Left ventricle myocardium inferior (tissue), 1 donor: ENCODE results near the gene DYNC1LI1. TPM values are rescaled to one million over a fixed set of nuclear protein-coding genes. Genes with fewer than 3 reads are reported as not detected.
A peak's percentile ranks its signal among the peaks of the same experiment; 100 is the strongest.

Source experiments
- DNase-seq: peaks from one replicate; pipeline ENCODE4 v3.0.0-alpha.2; 2020
- H3K27ac ChIP-seq: fragments of 200-600 bp; replicated peaks from 2 replicates; pipeline ENCODE4 v1.8.0; 2021
- H3K27me3 ChIP-seq: fragments of 200-600 bp; 2 replicates; pipeline ENCODE4 v1.8.0; 2021; ENCODE audit warnings: low read depth
- H3K36me3 ChIP-seq: fragments of 200-600 bp; 2 replicates; pipeline ENCODE4 v1.8.0; 2021
- H3K4me1 ChIP-seq: fragments of 200-600 bp; 2 replicates; pipeline ENCODE4 v1.8.0; 2021
- H3K4me3 ChIP-seq: fragments of 200-600 bp; 2 replicates; pipeline ENCODE4 v1.8.0; 2021; ENCODE audit warnings: mild to moderate bottlenecking, moderate library complexity
- H3K9me3 ChIP-seq: fragments of 200-600 bp; replicated peaks from 2 replicates; pipeline ENCODE4 v1.8.0; 2021
- CTCF ChIP-seq: fragments of 200-600 bp; IDR thresholded peaks from 2 replicates; pipeline ENCODE4 v1.8.0; 2021; ENCODE audit warnings: antibody characterized with exemption, mild to moderate bottlenecking, borderline replicate concordance
- intact Hi-C: fragments of 100-400 bp; cut with micrococcal nuclease; formaldehyde crosslinking; loops from one replicate; pipeline ENCODE4 v1.11.0; 2022
- total RNA-seq: library from RNA; stranded (reverse); fragmentation: NEBNext Ultra II Directional; extraction: Animal tissue kit (Norgen Biotek cat#: 25700); gene quantifications from one replicate; pipeline ENCODE4 v1.2.1, GENCODE V29; 2021
- donor health status: DM: no; HTN: yes; CAD: no; lungs with severe emphysema.

The DYNC1LI1 gene
- total RNA-seq, 1 donor from 2014 or later, result 53.8 TPM

- H3K4me1 ChIP-seq, result peaks cover 45% of the 10 kb centered on the region
- peak overlapping the region; percentile 16 for H3K27ac ChIP-seq
- intact Hi-C loops, result no loop called here
- H3K36me3 ChIP-seq, result no peaks in the 10 kb centered on the region
- no peak for TF ChIP-seq CTCF
- no peaks in the 10 kb centered on the region for H3K9me3 ChIP-seq
- H3K27me3 ChIP-seq, result no peaks in the 10 kb centered on the region
- DNase-seq, result no peak
- no peak overlapping the region for H3K4me3 ChIP-seq
Observed at GRCh38 chr3:32575451-32576113, 4.9 kb upstream of the DYNC1LI1 start.

- intact Hi-C loops, result no loop called here
- no peaks in the 10 kb centered on the region for H3K27me3 ChIP-seq
- H3K4me1 ChIP-seq, result peaks cover 64% of the 10 kb centered on the region
- peak overlapping the region; percentile 96 for H3K4me3 ChIP-seq
- DNase-seq, result no peak
- H3K36me3 ChIP-seq, result peaks cover 2% of the 10 kb centered on the region
- TF ChIP-seq CTCF, result no peak
- no peaks in the 10 kb centered on the region for H3K9me3 ChIP-seq
- H3K27ac ChIP-seq, result peak overlapping the region; percentile 99
Observed at GRCh38 chr3:32571192-32571485, 481 bp upstream of the DYNC1LI1 start.

- Histone ChIP-seq H3K4me1 (peaks cover 68% of the 10 kb centered on the region), H3K27ac (peak overlapping the region; percentile 99), H3K9me3 (no peaks in the 10 kb centered on the region), H3K4me3 (peak overlapping the region; percentile 96), H3K27me3 (no peaks in the 10 kb centered on the region), H3K36me3 (peaks cover 6% of the 10 kb centered on the region)
- intact Hi-C loops, result no loop called here
- DNase-seq, result peak; percentile 61
- no peak for TF ChIP-seq CTCF
Observed at GRCh38 chr3:32569540-32570420, 878 bp downstream of the DYNC1LI1 start.

- DNase-seq, result no peak
- intact Hi-C loops, result no loop called here
- H3K27me3 ChIP-seq, result no peaks in the 10 kb centered on the region
- H3K27ac ChIP-seq, result peak overlapping the region; percentile 99
- H3K4me1 ChIP-seq, result peaks cover 76% of the 10 kb centered on the region
- peak overlapping the region; percentile 96 for H3K4me3 ChIP-seq
- no peaks in the 10 kb centered on the region for H3K9me3 ChIP-seq
- peaks cover 6% of the 10 kb centered on the region for H3K36me3 ChIP-seq
- no peak for TF ChIP-seq CTCF
Observed at GRCh38 chr3:32568953-32569352, 1.7 kb downstream of the DYNC1LI1 start.

- H3K9me3 ChIP-seq, result no peaks in the 10 kb centered on the region
- H3K36me3 ChIP-seq, result peaks cover 9% of the 10 kb centered on the region
- no peak for DNase-seq
- no peak overlapping the region for H3K27ac ChIP-seq
- peaks cover 73% of the 10 kb centered on the region for H3K4me1 ChIP-seq
- intact Hi-C loops, result no loop called here
- H3K4me3 ChIP-seq, result no peak overlapping the region
- no peak for TF ChIP-seq CTCF
- no peaks in the 10 kb centered on the region for H3K27me3 ChIP-seq
Observed at GRCh38 chr3:32564195-32564594, 6.5 kb downstream of the DYNC1LI1 start.
